Esophagus squamous epithelium (tissue), 5 donors: ENCODE results near the gene PPP1R14B. TPM values are rescaled to one million over a fixed set of nuclear protein-coding genes. Genes with fewer than 3 reads are reported as not detected.

Experiments
- DNase-seq: peaks from one replicate; lab custom pipeline; 2025; lab: John Stamatoyannopoulos, UW
- H3K27ac ChIP-seq, 4 donors: fragments of 200-600 bp; sonication (generic); one replicate each; pipeline ENCODE4 v1.5.1; 2016 to 2019; ENCODE audit warnings: mild to moderate bottlenecking in 1 of 4
- H3K27me3 ChIP-seq, 4 donors: fragments of 200-600 bp; sonication (generic); 1 replicate in 3 of 4; 2 replicates in 1 of 4; pipeline versions ENCODE4 v1.5.1 to v1.6.0; 2017 to 2021; ENCODE audit warnings: antibody characterized with exemption in 1 of 4
- H3K36me3 ChIP-seq, 3 donors: fragments of 200-600 bp; sonication (generic); one replicate each; pipeline ENCODE4 v1.5.1; 2016 to 2019
- H3K4me1 ChIP-seq, 3 donors: fragments of 200-600 bp; sonication (generic); one replicate each; pipeline ENCODE4 v1.5.1; 2017 to 2019
- H3K4me3 ChIP-seq, 4 donors: fragments of 200-600 bp; sonication (generic); 1 replicate in 3 of 4; 2 replicates in 1 of 4; pipeline ENCODE4 v1.5.1; 2016 to 2019; ENCODE audit warnings: mild to moderate bottlenecking in 2 of 4, moderate library complexity in 1 of 4
- H3K9me3 ChIP-seq, 3 donors: fragments of 200-600 bp; sonication (generic); one replicate each; pipeline ENCODE4 v1.5.1; 2016 to 2019
- POLR2A ChIP-seq, 4 donors: fragments of 450-650 bp; IDR thresholded peaks; one replicate each; pipeline ENCODE4 v1.6.1; 2017; ENCODE audit warnings: antibody characterized with exemption in 4 of 4, mild to moderate bottlenecking in 4 of 4, moderate library complexity in 3 of 4
- WGBS, 2 donors: methylation state at CpG; one replicate each; pipeline ENCODE4 v1.1.5; 2018; 5-methylcytosine and 5-hydroxymethylcytosine counted together
- intact Hi-C: fragments of 100-400 bp; cut with DNase I; formaldehyde crosslinking; loops from one replicate; pipeline ENCODE4 v1.15.0; 2022
- total RNA-seq, 4 donors: library from RNA; depleted of rRNA; stranded (reverse); fragments of >200 nt; gene quantifications; one replicate each; pipeline ENCODE4 v1.1.0, GENCODE V29; 2016
- TF ChIP-seq, protein P1 (sequence below), 6 experiments: fragments of 450-650 bp in 4 of 6; fragments of 200-600 bp in 2 of 6; sonication (generic) in 2 of 6; IDR thresholded peaks; one replicate each; pipeline ENCODE4 v1.5.1; 2016 to 2019; ENCODE audit warnings: antibody characterized with exemption in 6 of 6, mild to moderate bottlenecking in 4 of 6, moderate library complexity in 4 of 6
- donor health status: DM: yes; HTN: yes; CAD: no.

Gene PPP1R14B
- total RNA-seq, 4 donors from 2014 or later: 137 to 279 (median 203) TPM

DNA sequence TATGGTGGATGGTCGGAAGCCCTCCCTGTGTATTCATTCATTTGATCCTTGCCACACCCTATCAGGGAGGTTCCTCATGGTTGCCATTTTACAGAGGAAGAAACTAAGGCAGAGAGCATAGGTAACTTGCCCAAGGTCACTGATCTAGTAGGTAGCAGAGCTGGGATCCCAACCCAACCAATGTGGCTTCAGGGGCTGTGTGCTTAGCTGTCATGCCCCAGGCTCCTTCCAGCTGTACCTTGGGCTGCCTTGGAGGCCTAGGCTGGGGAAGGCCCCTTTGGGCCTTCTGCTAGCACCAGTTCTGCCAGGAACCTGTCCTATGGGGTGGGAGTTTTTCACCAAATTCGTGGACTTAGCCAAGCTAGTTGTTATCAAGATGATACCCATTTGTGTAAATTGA, 29.1 kb upstream of the PPP1R14B start:
- no peak overlapping the region for H3K4me3 ChIP-seq
- H3K4me1 ChIP-seq: peaks cover 13 to 54% (median 17%) of the 10 kb centered on the region in 3 donors
- H3K36me3 ChIP-seq: peaks cover 0 to 57% (median 9%) of the 10 kb centered on the region in 3 donors
- H3K9me3 ChIP-seq: no peaks in the 10 kb centered on the region
- no peaks in the 10 kb centered on the region for H3K27me3 ChIP-seq
- 100% methylated on average over 1 to 2 of the region's 2 CpGs for WGBS, 2 donors
- H3K27ac ChIP-seq: peak overlapping the region in 2 of 4 donors; percentile 66 to 81
- intact Hi-C loops: no loop called here
- no peak for DNase-seq
- TF ChIP-seq, protein P1, sequence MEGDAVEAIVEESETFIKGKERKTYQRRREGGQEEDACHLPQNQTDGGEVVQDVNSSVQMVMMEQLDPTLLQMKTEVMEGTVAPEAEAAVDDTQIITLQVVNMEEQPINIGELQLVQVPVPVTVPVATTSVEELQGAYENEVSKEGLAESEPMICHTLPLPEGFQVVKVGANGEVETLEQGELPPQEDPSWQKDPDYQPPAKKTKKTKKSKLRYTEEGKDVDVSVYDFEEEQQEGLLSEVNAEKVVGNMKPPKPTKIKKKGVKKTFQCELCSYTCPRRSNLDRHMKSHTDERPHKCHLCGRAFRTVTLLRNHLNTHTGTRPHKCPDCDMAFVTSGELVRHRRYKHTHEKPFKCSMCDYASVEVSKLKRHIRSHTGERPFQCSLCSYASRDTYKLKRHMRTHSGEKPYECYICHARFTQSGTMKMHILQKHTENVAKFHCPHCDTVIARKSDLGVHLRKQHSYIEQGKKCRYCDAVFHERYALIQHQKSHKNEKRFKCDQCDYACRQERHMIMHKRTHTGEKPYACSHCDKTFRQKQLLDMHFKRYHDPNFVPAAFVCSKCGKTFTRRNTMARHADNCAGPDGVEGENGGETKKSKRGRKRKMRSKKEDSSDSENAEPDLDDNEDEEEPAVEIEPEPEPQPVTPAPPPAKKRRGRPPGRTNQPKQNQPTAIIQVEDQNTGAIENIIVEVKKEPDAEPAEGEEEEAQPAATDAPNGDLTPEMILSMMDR (IDR thresholded peaks at IDR 0.05): no peak
- no peak for TF ChIP-seq POLR2A (IDR thresholded peaks at IDR 0.05)

DNA sequence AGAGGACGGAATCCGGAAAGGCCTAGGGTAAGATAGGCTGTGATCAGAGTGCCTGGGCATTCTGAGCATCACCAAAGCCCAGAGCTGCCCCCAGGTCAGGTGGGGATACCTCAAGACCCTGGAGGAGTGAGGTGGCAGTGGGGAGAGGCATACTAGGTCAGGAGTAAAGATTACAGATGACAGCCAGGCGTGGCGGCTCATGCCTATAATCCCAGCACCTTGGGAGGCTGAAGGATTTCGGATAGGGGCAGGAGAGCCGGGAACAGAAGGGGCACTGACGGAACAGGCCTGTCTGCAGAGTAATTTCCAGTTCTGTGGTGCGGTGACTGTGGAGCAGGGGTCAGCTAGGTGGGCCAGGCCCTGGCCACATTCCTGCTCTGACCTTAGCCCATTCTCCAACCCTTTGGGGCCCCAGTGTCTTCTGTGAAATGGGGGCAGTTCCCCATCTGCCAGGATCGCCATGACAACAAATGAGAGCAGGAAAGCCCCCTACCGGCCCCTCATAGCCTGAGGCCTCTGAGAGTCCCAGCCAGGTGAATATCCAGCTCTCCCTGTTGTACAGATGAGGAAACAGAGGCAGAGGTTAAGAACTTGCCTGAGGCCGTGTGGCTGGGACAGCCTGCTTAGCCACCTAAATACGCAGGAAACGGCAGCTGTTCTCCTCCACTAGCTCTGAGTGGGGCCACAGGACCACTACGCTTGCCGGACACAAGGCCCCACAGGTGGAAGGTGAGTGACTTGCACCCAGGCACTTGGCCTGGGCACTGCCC, 28.5 kb upstream of the PPP1R14B start:
- DNase-seq: no peak
- WGBS, 2 donors: 90 to 93% methylated on average over 9 to 11 of the region's 15 CpGs
- Histone ChIP-seq H3K36me3 (peaks cover 0 to 52% (median 9%) of the 10 kb centered on the region in 3 donors), H3K27ac (peak overlapping the region in 2 of 4 donors; percentile 66 to 81), H3K9me3 (no peaks in the 10 kb centered on the region), H3K27me3 (no peaks in the 10 kb centered on the region), H3K4me1 (peaks cover 13 to 54% (median 17%) of the 10 kb centered on the region in 3 donors), H3K4me3 (no peak overlapping the region)
- TF ChIP-seq POLR2A (IDR thresholded peaks at IDR 0.05): no peak
- TF ChIP-seq, protein P1 (IDR thresholded peaks at IDR 0.05): no peak
- intact Hi-C loops: no loop called here

DNA sequence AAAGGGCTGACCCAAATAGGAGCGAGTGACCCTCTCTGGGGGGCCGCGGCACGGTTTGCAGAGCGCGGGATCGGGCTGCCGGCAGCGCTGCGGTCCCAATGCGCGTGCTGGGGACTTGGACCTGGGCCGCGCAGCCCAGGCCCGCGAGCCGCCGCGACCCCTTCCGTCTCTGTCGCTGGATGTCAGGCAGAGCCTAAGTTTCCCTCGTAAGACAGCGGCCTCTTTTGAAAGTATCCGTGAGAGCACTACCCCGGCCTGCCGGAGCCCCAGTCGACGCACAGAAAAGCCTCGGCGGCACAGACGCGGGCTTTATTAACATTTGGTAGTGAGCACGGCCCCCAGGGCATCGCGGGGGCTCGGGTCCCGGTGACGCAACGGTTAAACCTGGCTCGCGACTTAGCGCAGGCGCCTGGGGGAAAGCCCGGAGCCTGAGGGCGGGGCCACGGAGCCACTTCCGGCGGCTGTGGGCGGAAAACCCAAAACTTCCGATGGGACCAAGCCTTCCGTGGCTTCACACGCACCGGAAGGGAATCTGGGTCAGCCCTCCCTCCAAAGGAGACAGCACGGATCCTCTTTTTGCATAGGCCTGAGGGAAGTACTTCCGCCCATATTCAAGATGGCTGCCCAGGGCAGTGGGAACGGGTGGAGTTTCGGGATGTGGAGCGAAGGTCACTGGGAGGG, 22.9 kb upstream of the PPP1R14B start:
- intact Hi-C loops: no loop called here
- no peaks in the 10 kb centered on the region for H3K9me3 ChIP-seq
- peak overlapping the region; percentile 98 to 99 (median 98) for H3K27ac ChIP-seq
- peak overlapping the region; percentile 58 to 87 (median 76) for H3K4me3 ChIP-seq
- H3K27me3 ChIP-seq: no peaks in the 10 kb centered on the region
- peak in 3 of 4 donors; percentile 17 to 55 (median 29) for TF ChIP-seq POLR2A (IDR thresholded peaks at IDR 0.05)
- TF ChIP-seq, protein P1 (IDR thresholded peaks at IDR 0.05): peak in 3 of 6 experiments; percentile 7 to 27 (median 10)
- 0% methylated on average over 6 to 12 of the region's 58 CpGs for WGBS, 2 donors
- peak; percentile 83 for DNase-seq
- H3K4me1 ChIP-seq: peaks cover 31 to 63% (median 32%) of the 10 kb centered on the region in 3 donors
- H3K36me3 ChIP-seq: peaks cover 4 to 30% (median 9%) of the 10 kb centered on the region in 3 donors

DNA sequence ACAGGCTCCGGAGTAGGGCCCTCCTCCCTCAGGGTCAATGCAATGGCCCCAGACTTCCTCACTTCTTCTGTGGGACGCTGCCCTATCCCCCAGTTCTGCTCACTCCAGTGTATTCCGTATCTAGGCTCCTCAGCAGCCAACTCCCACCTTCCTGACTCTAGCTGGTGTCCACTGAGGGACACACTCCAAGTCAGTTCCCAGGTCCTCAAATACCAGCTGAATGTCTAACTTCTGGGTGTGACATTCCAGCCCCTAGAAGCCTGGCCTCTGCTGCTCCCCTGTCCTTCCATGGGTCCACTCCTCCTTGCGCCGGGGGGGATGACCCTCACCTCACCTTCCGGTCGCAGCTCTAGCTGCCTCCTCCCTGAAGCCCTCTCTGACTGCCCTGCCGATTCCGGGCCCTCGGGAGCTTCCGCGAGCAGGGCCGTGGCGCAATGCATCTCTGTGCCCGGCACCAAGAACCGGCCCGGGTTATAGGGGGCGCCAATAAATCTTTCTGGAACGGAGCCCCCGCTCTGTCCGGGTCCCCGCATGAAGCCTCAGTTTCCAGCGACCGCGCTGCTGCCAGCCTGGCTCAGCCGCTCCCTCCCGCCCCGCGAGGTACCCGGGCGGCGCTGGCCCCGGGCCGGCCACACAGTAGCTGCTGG, 22.3 kb upstream of the PPP1R14B start:
- no peak for DNase-seq
- 0 to 2% methylated on average over 7 to 10 of the region's 34 CpGs for WGBS, 2 donors
- Histone ChIP-seq H3K27me3 (no peaks in the 10 kb centered on the region), H3K9me3 (no peaks in the 10 kb centered on the region), H3K4me3 (peak overlapping the region; percentile 58 to 87 (median 76)), H3K36me3 (peaks cover 9 to 34% (median 12%) of the 10 kb centered on the region in 3 donors), H3K4me1 (peaks cover 31 to 63% (median 32%) of the 10 kb centered on the region in 3 donors), H3K27ac (peak overlapping the region; percentile 98 to 99 (median 98))
- TF ChIP-seq, protein P1 (IDR thresholded peaks at IDR 0.05): no peak
- TF ChIP-seq POLR2A (IDR thresholded peaks at IDR 0.05): no peak
- intact Hi-C loops: no loop called here
